ENCODE data around the gene GNB1. TPM values are rescaled to one million over a fixed set of nuclear protein-coding genes. Genes with fewer than 3 reads are reported as not detected.

The GNB1 gene
- total RNA-seq, 2 experiments from 2014 or later, result 138 to 149 TPM

DNA sequence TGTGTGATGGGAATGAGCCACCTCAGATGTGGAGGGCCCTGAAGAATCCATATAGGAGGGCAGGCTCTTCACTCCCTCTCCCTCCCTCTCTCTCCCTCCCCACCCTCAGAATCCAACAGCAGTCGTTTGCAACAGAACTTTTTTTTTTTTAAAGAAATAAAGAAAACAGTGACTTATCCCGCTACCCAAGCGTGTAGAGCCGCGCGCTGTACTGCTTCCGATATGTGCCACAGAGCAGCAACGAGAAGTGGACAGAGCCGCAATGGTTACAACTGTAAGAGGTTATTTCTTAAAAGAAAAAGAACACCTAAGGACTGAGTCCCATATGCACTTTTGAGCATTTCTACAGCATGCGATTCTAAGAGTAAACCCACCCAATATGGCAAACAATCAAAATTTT, 105.2 kb downstream of the GNB1 start:
- POLR2A ChIA-PET, result no interaction called here
- H3K27ac Mint-ChIP-seq, result no peak overlapping the region

DNA sequence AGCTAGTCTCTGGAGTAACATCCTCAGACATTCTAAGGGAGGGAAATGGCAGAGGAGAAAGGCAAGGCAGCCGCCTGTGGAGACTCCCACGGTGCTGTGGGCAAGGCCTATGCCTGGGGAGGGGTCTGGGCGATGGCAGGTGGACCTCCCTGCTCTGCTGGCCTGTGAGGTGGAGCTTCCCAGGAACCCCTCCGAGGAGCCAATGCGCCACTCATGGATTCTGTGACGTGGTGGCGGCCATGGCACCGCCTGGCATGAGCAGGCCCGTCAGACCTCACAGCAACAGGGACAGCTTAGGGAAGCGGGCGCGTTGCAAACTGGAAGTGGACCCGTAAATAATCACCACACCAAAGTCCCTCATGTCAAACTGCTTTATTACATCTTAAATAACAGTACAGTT, 106.0 kb downstream of the GNB1 start:
- intact Hi-C loops (cut with DNase I, micrococcal nuclease), result loop anchor here in 1 of 2 experiments (5.0 kb wide), 1 partner anchor 122 kb away; no protein-coding TSS in a partner anchor
- TF ChIP-seq CTCF (IDR thresholded peaks at IDR 0.05), result no peak
- Histone ChIP-seq H3K9me3 (ENCODE audit: control insufficient read depth in 1 of 2, insufficient read depth in 1 of 2, low read length in 2 of 2) (no peaks in the 10 kb centered on the region), H3K27ac (ENCODE audit: low read depth in 1 of 2, low read length in 2 of 2) (no peak overlapping the region), H3K4me3 (ENCODE audit: low read length) (no peak overlapping the region), H3K27me3 (ENCODE audit: control insufficient read depth in 1 of 2, insufficient read depth in 2 of 2, low read length in 2 of 2) (no peaks in the 10 kb centered on the region), H3K36me3 (ENCODE audit: insufficient read depth, low read length) (peaks cover 52% of the 10 kb centered on the region), H3K4me1 (ENCODE audit: insufficient read depth, low read length) (peaks cover 39% of the 10 kb centered on the region)
- ATAC-seq (ENCODE audit: poor library complexity) (no peak), DNase-seq (no peak)
- Mint-ChIP-seq H3K27me3 (no peaks in the 10 kb centered on the region), H3K27ac (no peak overlapping the region), H3K4me1 (ENCODE audit: low read depth) (peaks cover 36% of the 10 kb centered on the region), H3K9me3 (no peaks in the 10 kb centered on the region), H3K36me3 (ENCODE audit: low read depth) (peaks cover 53% of the 10 kb centered on the region), H3K4me3 (no peak overlapping the region)
- ChIA-PET POLR2A (interaction anchor here (1.4 kb wide), 1 partner anchor 124 kb away, joined by 3 read pairs; no protein-coding TSS in a partner anchor), CTCF (interaction anchor here (1.1 to 1.3 kb wide), 2 partner anchors 121 to 124 kb away, joined by 3 to 5 read pairs; no protein-coding TSS in a partner anchor)

More for the DNA sequence above, 105.2 kb downstream of the GNB1 start:
- no peak for TF ChIP-seq CTCF (IDR thresholded peaks at IDR 0.05)
- Mint-ChIP-seq H3K4me3 (no peak overlapping the region), H3K36me3 (ENCODE audit: low read depth) (peaks cover 60% of the 10 kb centered on the region), H3K9me3 (no peaks in the 10 kb centered on the region), H3K4me1 (ENCODE audit: low read depth) (peaks cover 29% of the 10 kb centered on the region), H3K27me3 (no peaks in the 10 kb centered on the region)
- Histone ChIP-seq H3K9me3 (ENCODE audit: control insufficient read depth in 1 of 2, insufficient read depth in 1 of 2, low read length in 2 of 2) (no peaks in the 10 kb centered on the region), H3K27ac (ENCODE audit: low read depth in 1 of 2, low read length in 2 of 2) (no peak overlapping the region), H3K4me3 (ENCODE audit: low read length) (no peak overlapping the region), H3K27me3 (ENCODE audit: control insufficient read depth in 1 of 2, insufficient read depth in 2 of 2, low read length in 2 of 2) (no peaks in the 10 kb centered on the region), H3K4me1 (ENCODE audit: insufficient read depth, low read length) (peaks cover 32% of the 10 kb centered on the region), H3K36me3 (ENCODE audit: insufficient read depth, low read length) (peaks cover 60% of the 10 kb centered on the region)
- DNase-seq (no peak), ATAC-seq (ENCODE audit: poor library complexity) (no peak)
- CTCF ChIA-PET, result interaction anchor here (1.3 kb wide), 1 partner anchor 120 kb away, joined by 3 read pairs; no protein-coding TSS in a partner anchor
- intact Hi-C loops (cut with DNase I, micrococcal nuclease), result no loop called here

GRCh38 chr1:1783320-1783719, 107.6 kb downstream of the GNB1 start:
- peak overlapping the region; percentile 36 for H3K4me3 ChIP-seq (ENCODE audit: low read length)
- H3K27ac ChIP-seq (ENCODE audit: low read depth in 1 of 2, low read length in 2 of 2), result peak overlapping the region; percentile 66 to 69
- peaks cover 52% of the 10 kb centered on the region for H3K4me1 ChIP-seq (ENCODE audit: insufficient read depth, low read length)
- ATAC-seq (ENCODE audit: poor library complexity), result no peak
- CTCF ChIA-PET, result no interaction called here
- Mint-ChIP-seq H3K9me3 (no peaks in the 10 kb centered on the region), H3K4me1 (ENCODE audit: low read depth) (peaks cover 47% of the 10 kb centered on the region), H3K36me3 (ENCODE audit: low read depth) (peaks cover 42% of the 10 kb centered on the region), H3K27ac (peak overlapping the region; percentile 87), H3K27me3 (no peaks in the 10 kb centered on the region), H3K4me3 (peak overlapping the region; percentile 46)
- no peaks in the 10 kb centered on the region for H3K27me3 ChIP-seq (ENCODE audit: control insufficient read depth in 1 of 2, insufficient read depth in 2 of 2, low read length in 2 of 2)
- no peak for DNase-seq
- no peak for TF ChIP-seq CTCF (IDR thresholded peaks at IDR 0.05)
- intact Hi-C loops (cut with DNase I, micrococcal nuclease), result loop anchor here in 1 of 2 experiments (5.0 kb wide), 1 partner anchor 124 kb away; no protein-coding TSS in a partner anchor
- H3K36me3 ChIP-seq (ENCODE audit: insufficient read depth, low read length), result peaks cover 38% of the 10 kb centered on the region
- H3K9me3 ChIP-seq (ENCODE audit: control insufficient read depth in 1 of 2, insufficient read depth in 1 of 2, low read length in 2 of 2), result no peaks in the 10 kb centered on the region
- POLR2A ChIA-PET, result no interaction called here

Measured in CD4-positive, alpha-beta T cell (primary cell).